OCI-LY1 (cell line): ENCODE results near the gene TRIM72.
A peak's percentile ranks its signal among the peaks of the same experiment; 100 is the strongest.

Experiments used
- H2AFZ ChIP-seq: fragments of 200-600 bp; sonication (generic), shearing (Covaris generic); 2 replicates; pipeline ENCODE4 v1.6.0; 2014; ENCODE audit warnings: antibody characterized with exemption, mild to moderate bottlenecking, low read length
- H3F3A ChIP-seq: fragments of 200-600 bp; sonication (generic), shearing (Covaris generic); 2 replicates; pipeline ENCODE4 v1.6.0; 2014; ENCODE audit warnings: mild to moderate bottlenecking, antibody characterized with exemption, low read length, moderate library complexity; ENCODE audit not compliant: insufficient read depth
- H3K27ac ChIP-seq: fragments of 200-600 bp; sonication (generic); 2 replicates; pipeline ENCODE4 v1.5.1; 2014; ENCODE audit warnings: low read length, mixed run types, mild to moderate bottlenecking, low read depth; ENCODE audit not compliant: poor library complexity, severe bottlenecking
- H3K27me3 ChIP-seq: fragments of 200-600 bp; sonication (generic); 2 replicates; pipeline ENCODE4 v1.6.0; 2014; ENCODE audit warnings: antibody characterized with exemption, mild to moderate bottlenecking, low read length, moderate library complexity; ENCODE audit not compliant: insufficient read depth
- H3K36me3 ChIP-seq: fragments of 200-600 bp; sonication (generic); 2 replicates; pipeline ENCODE4 v1.6.1; 2014; ENCODE audit warnings: mild to moderate bottlenecking, antibody characterized with exemption, low read length, moderate library complexity, mixed read lengths; ENCODE audit not compliant: insufficient read depth
- H3K4me1 ChIP-seq: fragments of 200-600 bp; sonication (generic); 2 replicates; pipeline ENCODE4 v1.5.1; 2014; ENCODE audit warnings: mild to moderate bottlenecking, low read length, moderate library complexity; ENCODE audit not compliant: insufficient read depth, severe bottlenecking
- H3K4me2 ChIP-seq: fragments of 200-600 bp; sonication (generic), shearing (Covaris generic); 2 replicates; pipeline ENCODE4 v1.6.1; 2014; ENCODE audit warnings: low read length
- H3K4me3 ChIP-seq: fragments of 200-600 bp; sonication (generic); 2 replicates; pipeline ENCODE4 v1.5.1; 2014; ENCODE audit warnings: low read length, low read depth, mild to moderate bottlenecking, mixed read lengths; ENCODE audit not compliant: poor library complexity, severe bottlenecking
- H3K79me2 ChIP-seq: fragments of 200-600 bp; shearing (Covaris generic); 2 replicates; pipeline ENCODE4 v1.6.1; 2016; ENCODE audit warnings: mixed run types, low read length, mixed read lengths; ENCODE audit not compliant: insufficient read depth
- H3K9ac ChIP-seq: fragments of 200-600 bp; sonication (generic), shearing (Covaris generic); 2 replicates; pipeline ENCODE4 v1.6.1; 2014; ENCODE audit warnings: mild to moderate bottlenecking, low read length, mixed read lengths
- H3K9me2 ChIP-seq: fragments of 200-600 bp; sonication (generic), shearing (Covaris generic); 2 replicates; pipeline ENCODE4 v1.6.1; 2014; ENCODE audit warnings: low read depth, mild to moderate bottlenecking, low read length, mixed read lengths
- H3K9me3 ChIP-seq: fragments of 200-600 bp; shearing (Covaris generic); 2 replicates; pipeline ENCODE4 v1.6.1; 2014; ENCODE audit warnings: low read length, mixed read lengths
- H4K20me1 ChIP-seq: fragments of 200-600 bp; sonication (generic), shearing (Covaris generic); 2 replicates; pipeline ENCODE4 v1.6.0; 2016; ENCODE audit warnings: mild to moderate bottlenecking, low read length; ENCODE audit not compliant: insufficient read depth
- CTCF ChIP-seq: fragments of 200-600 bp; sonication (generic), shearing (Covaris generic); IDR thresholded peaks from 2 replicates; pipeline ENCODE4 v1.5.1; 2017; ENCODE audit warnings: mild to moderate bottlenecking, antibody characterized with exemption, low read length, moderate library complexity, mixed read lengths
- EZH2 ChIP-seq: fragments of 200-600 bp; sonication (generic), shearing (Covaris generic); IDR thresholded peaks from 2 replicates; pipeline ENCODE4 v1.8.0; 2017; ENCODE audit warnings: borderline replicate concordance, mixed run types, mild to moderate bottlenecking, antibody characterized with exemption, low read length, moderate library complexity, mixed read lengths

Gene TRIM72

GRCh38 chr16:31200821-31201568 lies 12.9 kb upstream of the TRIM72 start:
- peak overlapping the region; percentile 72 for H3K4me3 ChIP-seq

GRCh38 chr16:31201582-31202413 lies 12.1 kb upstream of the TRIM72 start:
- Histone ChIP-seq H3K9ac (peak overlapping the region; percentile 66), H3K4me3 (peak overlapping the region; percentile 72), H3K9me3 (no peaks in the 10 kb centered on the region)

More at GRCh38 chr16:31200821-31201568, 12.9 kb upstream of the TRIM72 start:
- no peaks in the 10 kb centered on the region for H3K27me3 ChIP-seq
- no peak for TF ChIP-seq EZH2
- TF ChIP-seq CTCF: peak; percentile 23; the same call in 1 of the 2 replicates
- no peak overlapping the region for H2AFZ ChIP-seq
- no peaks in the 10 kb centered on the region for H4K20me1 ChIP-seq
- H3K36me3 ChIP-seq: peaks cover 20% of the 10 kb centered on the region
- H3F3A ChIP-seq: 0 out of 2 replicates have a peak, but pooled peaks cover 17% of the 10 kb centered on the region
- peak overlapping the region; percentile 87 for H3K4me2 ChIP-seq
- no peaks in the 10 kb centered on the region for H3K79me2 ChIP-seq
- peak overlapping the region; percentile 66; the same call in 1 of the 2 replicates for H3K9ac ChIP-seq
- peak overlapping the region; percentile 3 for H3K27ac ChIP-seq
- no peaks in the 10 kb centered on the region for H3K9me3 ChIP-seq
- H3K4me1 ChIP-seq: peaks cover 25% of the 10 kb centered on the region
- H3K9me2 ChIP-seq: no peaks in the 10 kb centered on the region

More at GRCh38 chr16:31201582-31202413, 12.1 kb upstream of the TRIM72 start:
- Histone ChIP-seq H3K4me1 (peaks cover 25% of the 10 kb centered on the region), H2AFZ (no peak overlapping the region), H3K36me3 (peaks cover 16% of the 10 kb centered on the region; the same call in 1 of the 2 replicates), H4K20me1 (no peaks in the 10 kb centered on the region), H3K9me2 (no peaks in the 10 kb centered on the region), H3K79me2 (no peaks in the 10 kb centered on the region), H3F3A (0 out of 2 replicates have a peak, but pooled peaks cover 17% of the 10 kb centered on the region), H3K27ac (peak overlapping the region; percentile 3), H3K4me2 (peak overlapping the region; percentile 87), H3K27me3 (no peaks in the 10 kb centered on the region)
- TF ChIP-seq CTCF: no peak
